GM20431 (cell line): ENCODE results near the gene HSF2BP.
"Not testable (repeated sequence)": the region's sequence is repeated elsewhere in the genome, so short reads cannot be mapped to it uniquely, and the experiment has no call there.

Experiments used
- in situ Hi-C: fragments of 300-500 bp; cut with MseI, MboI; formaldehyde crosslinking; loops from one replicate; pipeline ENCODE4 v1.15.0; 2020; ENCODE audit warnings: low sequenced_read_pairs; ENCODE audit not compliant: unreplicated experiment

HSF2BP gene

GRCh38 chr21:43654806-43655489 lies 4.3 kb downstream of the HSF2BP start:
- in situ Hi-C loops = no loop called here

- in situ Hi-C loops = no loop called here
These were observed 5.7 kb downstream of the HSF2BP start for GRCh38 chr21:43653626-43654025.

- in situ Hi-C loops = no loop called here
These were observed 6.7 kb downstream of the HSF2BP start for GRCh38 chr21:43652616-43653015.

GRCh38 chr21:43651926-43652325 lies 7.4 kb downstream of the HSF2BP start:
- in situ Hi-C loops = not testable (repeated sequence)

GRCh38 chr21:43648171-43648570 lies 11.1 kb downstream of the HSF2BP start:
- in situ Hi-C loops = no loop called here

GRCh38 chr21:43646550-43647260 lies 12.6 kb downstream of the HSF2BP start:
- in situ Hi-C loops = no loop called here

- in situ Hi-C loops = no loop called here
These were observed 13.3 kb downstream of the HSF2BP start for GRCh38 chr21:43645976-43646375.

GRCh38 chr21:43645136-43645891 lies 14.0 kb downstream of the HSF2BP start:
- in situ Hi-C loops = no loop called here

GRCh38 chr21:43644609-43645008 lies 14.7 kb downstream of the HSF2BP start:
- in situ Hi-C loops = no loop called here

- in situ Hi-C loops = no loop called here
These were observed 15.2 kb downstream of the HSF2BP start for GRCh38 chr21:43644071-43644470.

- in situ Hi-C loops = no loop called here
These were observed 16.1 kb downstream of the HSF2BP start for GRCh38 chr21:43643193-43643592.

- in situ Hi-C loops = no loop called here
These were observed 18.9 kb downstream of the HSF2BP start for GRCh38 chr21:43640400-43640799.

- in situ Hi-C loops = no loop called here
These were observed 19.6 kb downstream of the HSF2BP start for GRCh38 chr21:43639470-43640353.

GRCh38 chr21:43637530-43638158 lies 21.6 kb downstream of the HSF2BP start:
- in situ Hi-C loops = no loop called here

- in situ Hi-C loops = no loop called here
These were observed 23.9 kb downstream of the HSF2BP start for GRCh38 chr21:43635436-43635835.

GRCh38 chr21:43634618-43635017 lies 24.7 kb downstream of the HSF2BP start:
- in situ Hi-C loops = no loop called here

- in situ Hi-C loops = no loop called here
These were observed 26.8 kb downstream of the HSF2BP start for GRCh38 chr21:43632373-43632905.

- in situ Hi-C loops = no loop called here
These were observed 27.7 kb downstream of the HSF2BP start for GRCh38 chr21:43631411-43632107.

- in situ Hi-C loops = no loop called here
These were observed 31.8 kb downstream of the HSF2BP start for GRCh38 chr21:43627527-43627926.
